Stimulated activated CD4-positive, alpha-beta T cell treated with anti-CD3 and anti-CD28 coated beads, Interleukin-15, amount 100 ng/mL, for 24 hours (primary cell): ENCODE measurements around the gene SDK2.

Source experiments
- DNase-seq: peaks from one replicate; pipeline ENCODE4 v3.0.0-alpha.2; 2020

Gene SDK2

GRCh38 chr17:73354423-73355284 is 289.6 kb downstream of the SDK2 start:
- no peak for DNase-seq

GRCh38 chr17:73352261-73352660 is 292.0 kb downstream of the SDK2 start:
- DNase-seq: no peak

DNA sequence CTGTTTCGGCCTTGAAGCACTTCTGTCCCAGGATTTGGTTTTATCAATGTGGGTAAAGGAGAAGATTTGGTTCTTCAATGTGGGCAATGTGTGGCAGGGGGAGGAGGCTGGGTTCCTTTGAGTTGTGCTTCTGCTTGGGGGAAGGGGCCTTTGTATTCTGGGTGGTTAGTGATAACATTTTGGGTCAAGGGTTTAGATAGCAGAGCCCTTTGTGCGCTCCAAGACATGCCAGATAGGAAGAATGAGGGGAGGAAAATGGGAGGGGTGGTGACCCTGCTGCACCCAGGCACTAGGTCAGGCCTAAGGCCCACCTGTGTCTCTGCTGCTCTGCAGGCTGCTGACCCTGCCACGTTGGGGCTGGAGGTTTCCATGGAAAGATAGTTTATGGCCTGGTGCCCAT is 292.5 kb downstream of the SDK2 start:
- DNase-seq: no peak

GRCh38 chr17:73350864-73351263 is 293.4 kb downstream of the SDK2 start:
- no peak for DNase-seq

DNA sequence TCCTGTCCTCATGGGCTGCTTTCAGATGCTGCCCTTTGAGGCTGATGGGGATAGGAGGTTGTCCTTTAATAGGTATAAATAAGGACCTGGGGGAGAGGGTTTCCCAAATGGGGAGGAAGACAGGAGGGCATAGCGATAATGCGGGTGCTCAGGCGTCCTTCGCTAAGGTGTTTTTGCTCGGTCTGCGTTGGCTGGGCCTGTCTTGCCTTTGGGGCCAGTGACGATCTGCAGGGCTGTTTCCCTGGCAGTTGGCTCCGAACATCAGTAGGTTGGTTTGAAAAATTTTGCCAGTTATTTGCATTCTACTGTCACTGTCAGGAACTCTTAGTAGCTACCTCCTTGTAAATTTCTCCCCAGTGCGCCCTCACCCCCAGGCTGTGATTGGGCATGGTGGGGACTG is 294.6 kb downstream of the SDK2 start:
- DNase-seq: no peak

- DNase-seq: no peak
Measured at GRCh38 chr17:73349138-73349537, 295.1 kb downstream of the SDK2 start.

- DNase-seq: no peak
Measured at GRCh38 chr17:73348829-73349095, 295.5 kb downstream of the SDK2 start.

- DNase-seq: no peak
Measured at GRCh38 chr17:73348018-73348828, 296.0 kb downstream of the SDK2 start.

DNA sequence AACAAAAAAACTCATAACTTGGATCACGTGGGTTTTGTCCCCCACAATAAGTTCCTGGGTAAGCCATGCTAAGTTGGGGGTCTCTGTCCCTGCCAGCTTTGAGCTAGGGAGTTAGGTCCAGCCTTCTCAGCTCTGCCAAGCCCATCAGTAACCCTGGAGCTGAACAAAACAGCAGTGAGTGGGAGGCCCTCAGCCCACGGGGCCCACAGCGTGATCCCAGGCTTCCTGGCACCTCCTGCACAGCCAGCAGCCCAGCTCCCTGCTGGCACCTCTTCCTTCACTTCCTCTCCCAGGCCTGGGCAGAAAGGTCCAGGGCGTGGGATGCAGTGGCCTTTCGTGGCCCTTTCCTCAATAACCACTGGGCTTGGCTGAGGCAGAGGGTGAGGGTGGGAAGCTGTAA is 296.9 kb downstream of the SDK2 start:
- DNase-seq: no peak

- no peak for DNase-seq
Measured at GRCh38 chr17:73346501-73347162, 297.6 kb downstream of the SDK2 start.

DNA sequence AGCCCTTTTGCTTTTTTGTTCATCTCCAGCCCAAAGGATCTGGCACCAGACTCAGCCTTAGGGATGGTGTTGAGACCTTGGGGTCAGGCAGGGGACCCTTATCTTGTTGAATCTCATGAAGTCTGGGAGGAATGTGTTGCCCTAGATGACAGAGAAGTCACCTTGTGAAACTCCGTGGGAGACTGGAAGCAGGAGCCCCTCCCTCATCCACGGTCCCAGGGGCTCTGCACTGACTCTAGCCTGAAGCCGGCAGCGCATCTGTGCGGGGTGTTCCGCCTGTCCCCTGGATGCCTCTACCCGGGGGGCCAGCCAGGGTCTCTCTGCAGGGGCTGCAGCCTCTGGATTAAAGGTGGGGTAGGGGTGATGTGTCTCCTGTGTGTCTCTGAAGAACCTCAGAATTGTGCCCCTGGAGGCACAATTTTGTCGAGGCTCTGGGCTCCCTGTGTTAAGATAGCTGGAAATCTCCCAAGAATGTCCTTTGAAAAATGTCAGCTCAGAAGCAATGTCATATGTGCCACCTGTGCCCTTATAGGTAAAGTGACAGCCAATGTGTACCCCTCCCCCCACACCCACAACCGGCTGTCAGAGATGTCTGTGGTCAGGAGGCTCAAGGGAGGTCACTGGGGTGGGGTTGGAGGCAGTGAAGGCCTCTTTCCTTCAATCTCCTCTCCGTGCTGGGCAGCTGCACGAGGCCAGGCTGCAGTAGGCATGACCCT is 300.3 kb downstream of the SDK2 start:
- DNase-seq: no peak

- no peak for DNase-seq
Measured at GRCh38 chr17:73343168-73343634, 301.0 kb downstream of the SDK2 start.

- no peak for DNase-seq
Measured at GRCh38 chr17:73342541-73343167, 301.6 kb downstream of the SDK2 start.

GRCh38 chr17:73342050-73342522 is 302.2 kb downstream of the SDK2 start:
- DNase-seq: no peak

DNA sequence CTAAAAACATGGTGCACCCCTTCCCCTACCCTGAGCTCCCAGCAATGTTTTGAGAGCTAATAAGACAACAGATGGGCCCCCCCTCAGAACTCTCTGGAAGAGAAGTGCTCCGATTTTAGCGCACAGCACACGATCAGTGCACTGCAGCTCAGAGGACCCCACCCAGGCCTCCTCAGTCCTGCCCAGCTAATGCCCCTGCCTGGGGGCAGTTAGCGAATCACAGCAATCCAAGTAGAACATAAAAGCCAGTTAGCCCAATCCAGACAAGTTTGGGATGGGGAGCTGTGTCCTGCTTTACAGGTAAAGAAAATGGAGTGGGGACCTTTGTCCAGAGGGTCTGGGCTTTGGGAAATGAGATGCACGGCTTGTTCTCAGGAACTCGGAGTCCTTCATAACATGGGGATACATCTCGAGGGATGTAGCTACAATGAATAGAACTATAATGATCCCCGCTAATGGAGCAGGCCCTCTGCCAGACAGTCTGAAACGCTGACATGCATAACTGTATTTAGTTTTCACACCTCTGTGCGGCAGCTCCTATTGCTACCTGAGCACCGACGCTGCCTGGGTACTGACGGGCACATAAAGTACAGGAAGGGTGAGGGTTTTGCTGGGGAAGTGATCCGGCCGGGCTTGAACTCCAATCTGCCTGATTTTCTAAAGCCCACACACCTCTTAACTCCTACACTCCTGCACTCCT is 302.7 kb downstream of the SDK2 start:
- no peak for DNase-seq

DNA sequence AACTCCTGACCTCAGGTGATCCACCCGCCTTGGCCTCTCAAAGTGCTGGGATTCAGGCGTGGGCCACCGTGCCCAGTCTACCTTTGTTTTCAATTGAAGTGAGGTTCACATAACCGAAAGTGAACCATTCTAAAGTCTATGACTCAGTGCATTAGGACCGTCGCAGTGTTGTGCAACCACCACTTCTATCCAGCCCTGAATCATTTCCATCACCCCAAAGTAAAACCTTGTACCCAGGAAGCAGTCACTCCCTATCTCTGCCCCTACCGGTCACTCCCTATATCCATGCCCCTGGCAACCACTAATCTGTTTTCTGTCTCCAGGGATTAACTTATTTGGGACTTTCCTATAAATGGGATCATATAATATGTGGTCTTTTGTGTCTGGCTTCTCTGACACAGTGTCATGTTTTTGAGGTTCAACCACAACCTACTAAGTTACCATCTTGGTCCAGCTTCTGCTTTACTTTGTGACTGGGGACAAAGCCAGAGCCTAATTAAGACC is 304.1 kb downstream of the SDK2 start:
- peak; percentile 6 for DNase-seq

DNA sequence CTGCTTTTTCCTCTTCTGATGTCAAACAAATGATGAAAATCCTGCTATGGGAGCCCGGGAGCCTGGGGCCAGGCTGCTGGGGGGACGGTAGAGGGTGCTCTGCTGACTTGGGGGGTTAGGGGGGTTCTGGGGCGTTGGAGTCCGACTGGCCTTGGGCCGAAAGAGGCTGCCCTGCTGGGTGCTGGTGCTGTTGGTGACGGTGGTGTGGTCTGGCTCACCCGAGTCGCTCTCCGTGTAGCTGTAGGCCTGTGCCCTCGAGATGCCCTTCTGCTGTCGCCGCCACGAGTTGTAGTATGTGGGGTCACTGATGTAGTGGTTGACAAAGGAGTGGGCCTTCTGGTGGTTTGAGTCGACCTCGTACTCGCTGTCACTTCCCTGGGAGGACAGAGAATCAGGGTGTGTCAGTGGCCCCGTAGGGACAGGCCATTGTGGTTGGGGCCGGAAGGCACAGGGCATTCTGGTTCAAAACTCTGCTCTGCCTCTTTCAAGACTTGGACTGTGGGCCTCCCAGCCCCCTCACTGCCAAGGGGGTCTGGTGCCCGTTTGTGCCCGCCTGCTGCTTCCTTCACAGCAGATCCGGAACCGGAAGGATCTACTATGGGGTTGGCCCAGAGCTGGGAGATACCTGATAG is 305.6 kb downstream of the SDK2 start:
- DNase-seq: no peak

DNA sequence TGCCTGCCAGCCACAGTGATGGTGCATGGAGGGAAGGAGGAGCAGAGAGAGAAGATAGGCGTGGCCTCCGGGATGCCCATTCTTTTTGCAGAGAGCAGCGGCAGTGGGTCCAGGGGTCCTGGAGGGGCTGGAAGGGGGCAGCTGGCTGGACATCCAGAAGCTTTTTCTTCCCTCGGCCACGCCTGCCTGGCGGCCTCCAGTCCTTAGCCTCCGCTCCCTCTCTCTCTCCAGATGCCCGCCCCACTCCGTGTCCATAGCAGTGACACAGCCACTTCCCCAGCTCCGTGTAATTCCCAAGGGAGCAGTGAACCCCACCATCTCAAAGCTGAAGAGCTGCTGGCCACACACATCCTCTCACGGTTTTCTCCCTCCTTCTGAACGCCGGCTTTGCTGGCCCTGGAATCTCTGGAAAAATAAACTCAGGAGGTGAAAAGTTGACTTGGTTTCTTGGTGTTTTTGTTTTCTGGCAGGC is 306.2 kb downstream of the SDK2 start:
- no peak for DNase-seq

- DNase-seq: no peak
Measured at GRCh38 chr17:73337330-73337710, 306.9 kb downstream of the SDK2 start.

- DNase-seq: no peak
Measured at GRCh38 chr17:73336408-73337329, 307.6 kb downstream of the SDK2 start.
